GM19324 (cell line): ENCODE results near the gene CD48.
"Not testable (repeated sequence)": the region's sequence is repeated elsewhere in the genome, so short reads cannot be mapped to it uniquely, and the experiment has no call there.

Experiments
- ATAC-seq: cut with Tn5 transposase; IDR thresholded peaks from one replicate; pipeline ENCODE4 v1.9.1; 2021; ENCODE audit warnings: mild to moderate bottlenecking, moderate library complexity; ENCODE audit not compliant: unreplicated experiment, low FRiP score

The CD48 gene

GRCh38 chr1:160742428-160743127 is 31.0 kb upstream of the CD48 start:
- no peak for ATAC-seq

GRCh38 chr1:160741612-160742348 is 30.2 kb upstream of the CD48 start:
- ATAC-seq, result no peak

- ATAC-seq, result no peak
Measured at GRCh38 chr1:160741092-160741501, 29.5 kb upstream of the CD48 start.

GRCh38 chr1:160740133-160740688 is 28.6 kb upstream of the CD48 start:
- no peak for ATAC-seq

- ATAC-seq, result peak; percentile 47
Measured at GRCh38 chr1:160739098-160739511, 27.5 kb upstream of the CD48 start, which contains the start of gene SLAMF7. Gene SLAMF7, plus strand, starts transcription at chr1:160739247. Its CDS starts 55 bp downstream, at chr1:160739302.

GRCh38 chr1:160738271-160738670 is 26.6 kb upstream of the CD48 start:
- ATAC-seq, result no peak

GRCh38 chr1:160734301-160734700 is 22.7 kb upstream of the CD48 start:
- ATAC-seq, result no peak

- no peak for ATAC-seq
Measured at GRCh38 chr1:160733898-160734297, 22.3 kb upstream of the CD48 start.

- no peak for ATAC-seq
Measured at GRCh38 chr1:160731990-160732389, 20.4 kb upstream of the CD48 start.

GRCh38 chr1:160731564-160731963 is 19.9 kb upstream of the CD48 start:
- ATAC-seq, result not testable (repeated sequence)

GRCh38 chr1:160727316-160727640 is 15.7 kb upstream of the CD48 start:
- no peak for ATAC-seq

- no peak for ATAC-seq
Measured at GRCh38 chr1:160726498-160727315, 15.1 kb upstream of the CD48 start.

- ATAC-seq, result no peak
Measured at GRCh38 chr1:160726114-160726497, 14.5 kb upstream of the CD48 start.

GRCh38 chr1:160724465-160725242 is 13.0 kb upstream of the CD48 start:
- no peak for ATAC-seq

GRCh38 chr1:160723332-160723731 is 11.7 kb upstream of the CD48 start:
- ATAC-seq, result no peak

- ATAC-seq, result no peak
Measured at GRCh38 chr1:160722726-160723125, 11.1 kb upstream of the CD48 start.

- no peak for ATAC-seq
Measured at GRCh38 chr1:160721473-160721872, 9.9 kb upstream of the CD48 start.

GRCh38 chr1:160720356-160721085 is 8.9 kb upstream of the CD48 start:
- no peak for ATAC-seq

GRCh38 chr1:160718210-160718609 is 6.6 kb upstream of the CD48 start:
- ATAC-seq, result no peak

GRCh38 chr1:160717306-160717705 is 5.7 kb upstream of the CD48 start:
- ATAC-seq, result no peak
